Mesenchymal stem cell (in vitro differentiated cells and primary cell): ENCODE data around the gene FAM114A1.

Source experiments
- DNase-seq: peaks from one replicate; pipeline ENCODE4 v3.0.0-alpha.2; 2013
- H2AFZ ChIP-seq: one replicate; pipeline ENCODE4 v1.6.1; 2013; ENCODE audit warnings: low read depth, mild to moderate bottlenecking, control low read depth, inconsistent platforms, low read length, moderate library complexity
- H2AK5ac ChIP-seq: 2 replicates; pipeline ENCODE4 v1.6.1; 2013; ENCODE audit warnings: low read length, moderate library complexity, mild to moderate bottlenecking, inconsistent platforms; ENCODE audit not compliant: severe bottlenecking
- H2BK120ac ChIP-seq: one replicate; pipeline ENCODE4 v1.6.1; 2013; ENCODE audit warnings: low read depth, mild to moderate bottlenecking, inconsistent platforms, low read length, moderate library complexity
- H2BK12ac ChIP-seq, 2 experiments: one replicate each; pipeline ENCODE4 v1.6.1; 2013; ENCODE audit warnings: inconsistent platforms in 2 of 2, low read length in 2 of 2, mild to moderate bottlenecking in 2 of 2, moderate library complexity in 2 of 2, control low read depth in 1 of 2
- H2BK15ac ChIP-seq: one replicate; pipeline ENCODE4 v1.6.1; 2013; ENCODE audit warnings: mild to moderate bottlenecking, low read depth, inconsistent platforms; ENCODE audit not compliant: poor library complexity, severe bottlenecking
- H2BK5ac ChIP-seq: 2 replicates; pipeline ENCODE4 v1.6.1; 2013; ENCODE audit warnings: low read depth, mild to moderate bottlenecking, low read length, control low read depth, inconsistent platforms; ENCODE audit not compliant: poor library complexity, severe bottlenecking
- H3K14ac ChIP-seq, 2 experiments: one replicate each; pipeline ENCODE4 v1.6.1; 2013; ENCODE audit warnings: inconsistent platforms in 2 of 2, low read length in 2 of 2, control low read depth in 1 of 2, mild to moderate bottlenecking in 1 of 2, moderate library complexity in 1 of 2
- H3K18ac ChIP-seq, 2 experiments: one replicate each; pipeline ENCODE4 v1.6.1; 2013; ENCODE audit warnings: inconsistent platforms in 2 of 2, low read length in 2 of 2, control low read depth in 1 of 2, low read depth in 1 of 2, mild to moderate bottlenecking in 1 of 2
- H3K23ac ChIP-seq, 2 experiments: one replicate each; pipeline ENCODE4 v1.6.1; 2013; ENCODE audit warnings: inconsistent platforms in 2 of 2, low read length in 2 of 2, mild to moderate bottlenecking in 2 of 2, moderate library complexity in 2 of 2, control low read depth in 1 of 2
- H3K27ac ChIP-seq: 2 replicates; pipeline ENCODE4 v1.5.1; 2013; ENCODE audit warnings: mild to moderate bottlenecking, moderate library complexity, low read length, control low read depth, inconsistent platforms; ENCODE audit not compliant: poor library complexity, severe bottlenecking
- H3K27me3 ChIP-seq, 2 experiments: 2 replicates each; pipeline versions ENCODE4 v1.6.1 to v1.7.0; 2013; ENCODE audit warnings: low read length in 2 of 2, mild to moderate bottlenecking in 2 of 2, moderate library complexity in 2 of 2, control low read depth in 1 of 2, inconsistent platforms in 1 of 2; ENCODE audit not compliant: control insufficient read depth in 1 of 2, insufficient read depth in 1 of 2
- H3K36me3 ChIP-seq, 2 experiments: 2 replicates each; pipeline versions ENCODE4 v1.6.1 to v1.7.0; 2013; ENCODE audit warnings: low read length in 2 of 2, control low read depth in 1 of 2, inconsistent platforms in 1 of 2, low read depth in 1 of 2, mild to moderate bottlenecking in 1 of 2; ENCODE audit not compliant: insufficient read depth in 2 of 2, control insufficient read depth in 1 of 2
- H3K4ac ChIP-seq, 2 experiments: one replicate each; pipeline ENCODE4 v1.6.1; 2013; ENCODE audit warnings: inconsistent platforms in 2 of 2, low read length in 2 of 2, mild to moderate bottlenecking in 2 of 2, moderate library complexity in 2 of 2, control low read depth in 1 of 2, low read depth in 1 of 2
- H3K4me1 ChIP-seq: 2 replicates; pipeline ENCODE4 v1.6.1; 2013; ENCODE audit warnings: low read depth, low read length, control low read depth; ENCODE audit not compliant: control insufficient read depth, insufficient read depth
- H3K4me2 ChIP-seq: 2 replicates; pipeline ENCODE4 v1.6.1; 2013; ENCODE audit warnings: low read length, mild to moderate bottlenecking, inconsistent platforms; ENCODE audit not compliant: poor library complexity, severe bottlenecking
- H3K4me3 ChIP-seq, 2 experiments: 2 replicates each; pipeline versions ENCODE4 v1.5.1 to v1.7.0; 2013; ENCODE audit warnings: low read length in 2 of 2, mild to moderate bottlenecking in 2 of 2, control low read depth in 1 of 2, low read depth in 1 of 2; ENCODE audit not compliant: insufficient read depth in 1 of 2
- H3K79me1 ChIP-seq: replicated peaks from 2 replicates; pipeline ENCODE4 v1.6.1; 2013; ENCODE audit warnings: mild to moderate bottlenecking, control low read depth, low read length, inconsistent platforms; ENCODE audit not compliant: poor library complexity, severe bottlenecking
- H3K9ac ChIP-seq: 2 replicates; pipeline ENCODE4 v1.7.0; 2013; ENCODE audit warnings: mild to moderate bottlenecking, low read length, moderate library complexity
- H3K9me3 ChIP-seq: 2 replicates; pipeline ENCODE4 v1.7.0; 2013; ENCODE audit warnings: mild to moderate bottlenecking, low read length; ENCODE audit not compliant: control insufficient read depth
- H4K8ac ChIP-seq: one replicate; pipeline ENCODE4 v1.6.1; 2013; ENCODE audit warnings: inconsistent platforms, mild to moderate bottlenecking, low read length, moderate library complexity
- H4K91ac ChIP-seq: one replicate; pipeline ENCODE4 v1.6.1; 2013; ENCODE audit warnings: mild to moderate bottlenecking, low read length, inconsistent platforms
- WGBS: methylation state at CpG from one replicate; pipeline ENCODE4 v1.1.7; 2013; ENCODE audit warnings: mixed read lengths; 5-methylcytosine and 5-hydroxymethylcytosine counted together

FAM114A1 gene

DNA sequence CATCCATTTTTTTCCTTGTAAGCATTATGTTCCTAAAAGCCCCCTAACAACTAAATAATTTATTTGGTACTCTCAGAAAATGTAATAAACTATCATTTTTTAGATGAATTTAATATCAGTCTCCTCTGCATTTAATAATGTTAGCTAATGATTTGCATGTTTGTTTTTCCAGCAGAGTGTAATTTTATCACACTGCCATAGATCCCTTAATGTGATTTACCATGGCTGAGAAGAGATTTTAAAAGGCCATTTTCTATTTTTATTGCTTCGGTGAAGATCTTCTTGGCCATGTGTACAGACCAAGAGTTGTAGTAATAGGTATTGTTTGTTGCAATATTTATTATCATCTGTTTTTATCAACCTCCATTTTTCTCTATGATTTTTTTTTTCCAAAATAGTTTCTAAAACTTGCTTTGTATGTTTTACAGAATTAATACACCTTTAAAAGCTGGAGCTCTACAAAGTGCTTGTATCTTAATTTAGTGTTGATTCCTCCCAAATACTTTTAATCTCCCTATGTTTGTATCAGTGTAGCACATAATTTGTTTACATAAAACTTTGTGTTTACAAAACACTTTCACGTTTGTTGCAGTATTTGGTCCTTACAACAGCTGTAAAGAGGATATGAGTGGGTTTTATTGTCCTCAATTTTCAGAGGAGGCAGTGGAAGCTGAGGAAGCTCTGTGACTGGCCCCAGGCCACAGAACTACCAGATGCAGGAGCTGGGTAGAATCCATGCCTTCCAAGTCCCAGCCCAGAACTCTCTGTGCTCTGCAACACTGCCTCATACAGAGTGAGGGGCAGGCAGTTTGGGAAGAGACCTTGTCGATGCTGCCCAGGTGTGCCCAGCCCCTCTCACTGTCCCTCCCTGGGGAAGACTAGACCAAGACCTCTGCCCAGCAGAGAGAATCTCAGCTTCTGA is 58.1 kb downstream of the FAM114A1 start:
- peak overlapping the region in 1 of 2 experiments; percentile 23 for H3K23ac ChIP-seq
- no peak overlapping the region for H2BK5ac ChIP-seq
- no peak overlapping the region for H4K91ac ChIP-seq
- H2AFZ ChIP-seq = no peak overlapping the region
- H3K27me3 ChIP-seq = no peaks in the 10 kb centered on the region
- H3K4ac ChIP-seq = no peak overlapping the region
- no peak overlapping the region for H2BK120ac ChIP-seq
- no peak overlapping the region for H3K4me3 ChIP-seq
- no peak overlapping the region for H3K4me2 ChIP-seq
- WGBS = 43% methylated on average over 2 of the region's 3 CpGs
- no peak overlapping the region for H3K14ac ChIP-seq
- H3K36me3 ChIP-seq = peaks cover 28 to 96% of the 10 kb centered on the region in 2 experiments
- no peak for DNase-seq
- peaks cover 13% of the 10 kb centered on the region for H3K4me1 ChIP-seq
- no peak overlapping the region for H2BK15ac ChIP-seq
- H3K9ac ChIP-seq = no peak overlapping the region
- H3K9me3 ChIP-seq = no peaks in the 10 kb centered on the region
- H4K8ac ChIP-seq = no peak overlapping the region
- H2BK12ac ChIP-seq = no peak overlapping the region
- no peak overlapping the region for H3K18ac ChIP-seq
- H3K79me1 ChIP-seq = peaks cover 21% of the 10 kb centered on the region
- H3K27ac ChIP-seq = no peak overlapping the region
- H2AK5ac ChIP-seq = no peak overlapping the region

DNA sequence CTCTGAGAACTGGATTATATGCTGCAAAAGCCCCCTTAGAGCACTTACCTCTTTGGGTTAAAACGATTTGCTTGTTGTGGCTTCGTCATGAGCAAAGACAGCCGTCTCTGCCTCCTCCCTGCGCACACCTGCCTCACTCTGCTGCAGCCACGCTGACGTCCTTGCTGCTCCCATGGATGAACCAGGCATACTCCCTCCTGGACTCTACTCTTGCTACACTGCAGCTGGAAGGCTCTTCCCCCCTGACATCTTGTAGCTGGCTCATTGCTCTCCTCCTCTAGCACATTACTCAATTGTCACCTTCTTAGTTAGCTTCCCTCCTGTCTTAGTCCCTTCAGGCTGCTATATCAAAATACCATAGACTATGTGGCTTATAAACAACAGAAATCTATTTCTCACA is 59.3 kb downstream of the FAM114A1 start:
- H3K18ac ChIP-seq = no peak overlapping the region
- H3K4me3 ChIP-seq = no peak overlapping the region
- H4K91ac ChIP-seq = no peak overlapping the region
- peak overlapping the region; percentile 40 for H4K8ac ChIP-seq
- H3K79me1 ChIP-seq = peaks cover 19% of the 10 kb centered on the region
- peaks cover 11% of the 10 kb centered on the region for H3K4me1 ChIP-seq
- no peak overlapping the region for H3K4ac ChIP-seq
- no peak overlapping the region for H3K14ac ChIP-seq
- H3K9me3 ChIP-seq = no peaks in the 10 kb centered on the region
- H3K4me2 ChIP-seq = no peak overlapping the region
- H3K23ac ChIP-seq = no peak overlapping the region
- no peak overlapping the region for H2BK120ac ChIP-seq
- DNase-seq = no peak
- H3K27me3 ChIP-seq = no peaks in the 10 kb centered on the region
- H2BK5ac ChIP-seq = no peak overlapping the region
- no peak overlapping the region for H3K9ac ChIP-seq
- no peak overlapping the region for H3K27ac ChIP-seq
- H2AK5ac ChIP-seq = no peak overlapping the region
- no peak overlapping the region for H2BK12ac ChIP-seq
- H2BK15ac ChIP-seq = no peak overlapping the region
- H3K36me3 ChIP-seq = peaks cover 25 to 96% of the 10 kb centered on the region in 2 experiments
- H2AFZ ChIP-seq = no peak overlapping the region
- WGBS = 97% methylated on average over 6 of the region's 6 CpGs

DNA sequence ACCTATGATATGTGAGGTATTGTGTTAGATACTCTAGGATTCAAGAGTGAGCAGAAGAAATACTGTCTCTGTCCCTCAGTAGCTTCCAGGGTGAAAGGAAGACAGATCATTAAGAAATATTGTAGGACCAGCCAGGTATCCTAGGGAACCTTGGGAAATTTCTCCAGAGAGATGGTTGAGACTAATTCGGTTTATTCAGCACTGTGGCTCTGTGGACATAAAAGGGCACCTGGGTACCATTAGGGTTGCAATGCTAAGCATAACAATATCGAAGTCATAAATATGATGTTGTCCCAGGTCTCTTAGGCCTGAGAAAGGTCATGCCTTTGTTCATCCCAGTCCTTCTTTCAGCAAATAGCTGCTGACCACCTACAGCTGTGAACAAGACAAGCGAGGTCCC is 61.0 kb downstream of the FAM114A1 start:
- Histone ChIP-seq H3K4me1 (peaks cover 7% of the 10 kb centered on the region), H3K4ac (no peak overlapping the region), H3K18ac (no peak overlapping the region), H3K27ac (no peak overlapping the region), H2BK120ac (no peak overlapping the region), H3K9ac (no peak overlapping the region), H4K91ac (no peak overlapping the region), H3K36me3 (peaks cover 28 to 97% of the 10 kb centered on the region in 2 experiments), H3K4me3 (no peak overlapping the region), H3K23ac (no peak overlapping the region), H4K8ac (no peak overlapping the region), H2BK15ac (no peak overlapping the region), H3K14ac (no peak overlapping the region), H3K9me3 (no peaks in the 10 kb centered on the region), H3K27me3 (no peaks in the 10 kb centered on the region), H2BK5ac (no peak overlapping the region), H3K4me2 (no peak overlapping the region), H2AK5ac (no peak overlapping the region), H2AFZ (no peak overlapping the region), H3K79me1 (peaks cover 23% of the 10 kb centered on the region), H2BK12ac (no peak overlapping the region)
- no peak for DNase-seq
- WGBS = 97% methylated on average over 3 of the region's 3 CpGs

DNA sequence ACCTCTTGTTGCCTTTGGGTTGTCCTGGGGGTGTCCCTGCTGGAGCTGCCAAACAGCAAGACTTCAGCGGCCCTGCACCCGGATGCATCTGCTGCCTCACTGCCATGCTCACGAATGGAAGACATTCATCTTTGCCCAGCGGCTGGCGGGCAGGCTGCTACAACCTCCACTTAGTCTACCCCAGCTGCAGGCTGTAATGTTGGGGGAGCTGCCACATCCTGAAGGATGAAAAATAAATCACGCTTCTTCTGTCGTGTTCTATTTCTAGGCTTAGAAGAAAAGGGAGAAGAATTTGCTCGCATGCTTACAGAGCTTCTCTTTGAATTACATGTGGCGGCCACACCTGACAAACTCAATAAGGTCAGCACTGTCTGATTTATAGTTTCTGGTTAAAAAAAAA is 61.4 kb downstream of the FAM114A1 start:
- no peak overlapping the region for H2AK5ac ChIP-seq
- 89% methylated on average over 9 of the region's 9 CpGs for WGBS
- no peak overlapping the region for H2BK5ac ChIP-seq
- no peak overlapping the region for H2BK15ac ChIP-seq
- no peaks in the 10 kb centered on the region for H3K9me3 ChIP-seq
- no peak overlapping the region for H3K4me3 ChIP-seq
- no peak overlapping the region for H3K9ac ChIP-seq
- H3K23ac ChIP-seq = no peak overlapping the region
- no peak overlapping the region for H3K4me2 ChIP-seq
- H3K27me3 ChIP-seq = no peaks in the 10 kb centered on the region
- no peak overlapping the region for H2BK12ac ChIP-seq
- no peak overlapping the region for H2BK120ac ChIP-seq
- H3K18ac ChIP-seq = no peak overlapping the region
- H3K36me3 ChIP-seq = peaks cover 28 to 97% of the 10 kb centered on the region in 2 experiments
- peaks cover 23% of the 10 kb centered on the region for H3K79me1 ChIP-seq
- H3K4ac ChIP-seq = no peak overlapping the region
- DNase-seq = no peak
- no peak overlapping the region for H3K27ac ChIP-seq
- no peak overlapping the region for H4K8ac ChIP-seq
- H4K91ac ChIP-seq = no peak overlapping the region
- no peak overlapping the region for H2AFZ ChIP-seq
- H3K4me1 ChIP-seq = peaks cover 7% of the 10 kb centered on the region
- no peak overlapping the region for H3K14ac ChIP-seq
